Lower leg skin (tissue), 4 donors: ENCODE data around the gene ISCU. TPM values are rescaled to one million over a fixed set of nuclear protein-coding genes. Genes with fewer than 3 reads are reported as not detected.

Source experiments
- DNase-seq, 2 donors: peaks; one replicate each; pipeline ENCODE4 v3.0.0-alpha.2; 2019; ENCODE audit warnings: low spot score in 2 of 2
- H3K4me3 ChIP-seq: fragments of 200-600 bp; sonication (generic); 2 replicates; pipeline ENCODE4 v1.5.1; 2017; ENCODE audit warnings: mild to moderate bottlenecking, low read depth; ENCODE audit not compliant: poor library complexity, severe bottlenecking
- POLR2A ChIP-seq, 2 donors: fragments of 450-650 bp; IDR thresholded peaks; one replicate each; pipeline ENCODE4 v1.6.1; 2016 to 2017; ENCODE audit warnings: antibody characterized with exemption in 2 of 2, mild to moderate bottlenecking in 1 of 2, moderate library complexity in 1 of 2
- WGBS, 2 donors: methylation state at CpG; one replicate each; pipeline ENCODE4 v1.1.5; 2018; 5-methylcytosine and 5-hydroxymethylcytosine counted together
- intact Hi-C: fragments of 100-400 bp; cut with DNase I; formaldehyde crosslinking; loops from one replicate; pipeline ENCODE4 v1.15.0; 2023; ENCODE audit warnings: low total_unique reads
- total RNA-seq, 4 donors: library from RNA; depleted of rRNA; stranded (reverse); fragments of >200 nt; gene quantifications; one replicate each; pipeline ENCODE4 v1.1.0, GENCODE V29; 2016
- TF ChIP-seq, protein P1 (sequence below), 3 donors: fragments of 450-650 bp; IDR thresholded peaks; one replicate each; pipeline ENCODE4 v1.5.1; 2016; ENCODE audit warnings: antibody characterized with exemption in 3 of 3, mild to moderate bottlenecking in 3 of 3, moderate library complexity in 2 of 3

The ISCU gene
- total RNA-seq, 4 donors from 2014 or later = 94.7 to 175 (median 137) TPM

DNA sequence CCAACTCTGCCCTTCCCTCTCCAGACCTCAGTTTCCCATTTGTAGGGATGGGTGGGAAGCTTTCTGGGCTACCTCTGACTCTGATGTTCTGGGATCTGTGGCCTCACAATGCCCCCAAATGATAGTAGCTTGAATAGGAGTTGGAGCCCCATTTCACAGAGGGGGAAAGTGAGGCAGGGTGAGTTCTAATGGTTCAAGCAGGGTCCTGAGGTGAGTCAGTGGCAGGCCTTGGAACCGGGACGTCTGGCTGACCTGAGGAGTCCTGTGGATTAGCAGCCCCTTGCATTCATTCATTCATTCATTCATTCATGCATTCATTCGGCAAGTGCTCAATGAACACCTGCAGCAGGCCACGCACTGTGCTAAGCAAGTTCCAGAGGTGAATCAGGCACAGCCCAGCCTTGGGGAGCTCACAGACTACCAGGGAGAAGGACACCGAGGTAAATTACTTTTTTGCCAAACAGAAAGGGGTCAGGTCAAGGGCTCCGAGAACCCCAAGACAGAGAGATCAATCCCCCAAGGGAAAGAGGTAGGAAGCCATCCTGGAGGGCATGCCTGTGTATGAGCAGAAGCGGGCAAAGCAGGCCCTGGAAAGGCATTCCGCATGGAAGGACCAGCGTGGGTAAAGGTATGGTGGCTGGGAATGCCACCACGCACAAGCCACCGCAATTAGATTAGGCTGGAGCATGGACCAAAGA, 36.3 kb downstream of the ISCU start:
- WGBS, 2 donors = 86 to 87% methylated on average over 11 of the region's 11 CpGs
- H3K4me3 ChIP-seq = no peak overlapping the region
- TF ChIP-seq POLR2A (IDR thresholded peaks at IDR 0.05) = no peak
- TF ChIP-seq, protein P1, sequence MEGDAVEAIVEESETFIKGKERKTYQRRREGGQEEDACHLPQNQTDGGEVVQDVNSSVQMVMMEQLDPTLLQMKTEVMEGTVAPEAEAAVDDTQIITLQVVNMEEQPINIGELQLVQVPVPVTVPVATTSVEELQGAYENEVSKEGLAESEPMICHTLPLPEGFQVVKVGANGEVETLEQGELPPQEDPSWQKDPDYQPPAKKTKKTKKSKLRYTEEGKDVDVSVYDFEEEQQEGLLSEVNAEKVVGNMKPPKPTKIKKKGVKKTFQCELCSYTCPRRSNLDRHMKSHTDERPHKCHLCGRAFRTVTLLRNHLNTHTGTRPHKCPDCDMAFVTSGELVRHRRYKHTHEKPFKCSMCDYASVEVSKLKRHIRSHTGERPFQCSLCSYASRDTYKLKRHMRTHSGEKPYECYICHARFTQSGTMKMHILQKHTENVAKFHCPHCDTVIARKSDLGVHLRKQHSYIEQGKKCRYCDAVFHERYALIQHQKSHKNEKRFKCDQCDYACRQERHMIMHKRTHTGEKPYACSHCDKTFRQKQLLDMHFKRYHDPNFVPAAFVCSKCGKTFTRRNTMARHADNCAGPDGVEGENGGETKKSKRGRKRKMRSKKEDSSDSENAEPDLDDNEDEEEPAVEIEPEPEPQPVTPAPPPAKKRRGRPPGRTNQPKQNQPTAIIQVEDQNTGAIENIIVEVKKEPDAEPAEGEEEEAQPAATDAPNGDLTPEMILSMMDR (IDR thresholded peaks at IDR 0.05) = no peak
- no peak for DNase-seq
- intact Hi-C loops = no loop called here

- H3K4me3 ChIP-seq = no peak overlapping the region
- intact Hi-C loops = no loop called here
- TF ChIP-seq, protein P1 (IDR thresholded peaks at IDR 0.05) = no peak
- TF ChIP-seq POLR2A (IDR thresholded peaks at IDR 0.05) = no peak
- WGBS, 2 donors = 69 to 70% methylated on average over 6 of the region's 6 CpGs
- no peak for DNase-seq
Observed at GRCh38 chr12:108599541-108599940, 37.1 kb downstream of the ISCU start.

DNA sequence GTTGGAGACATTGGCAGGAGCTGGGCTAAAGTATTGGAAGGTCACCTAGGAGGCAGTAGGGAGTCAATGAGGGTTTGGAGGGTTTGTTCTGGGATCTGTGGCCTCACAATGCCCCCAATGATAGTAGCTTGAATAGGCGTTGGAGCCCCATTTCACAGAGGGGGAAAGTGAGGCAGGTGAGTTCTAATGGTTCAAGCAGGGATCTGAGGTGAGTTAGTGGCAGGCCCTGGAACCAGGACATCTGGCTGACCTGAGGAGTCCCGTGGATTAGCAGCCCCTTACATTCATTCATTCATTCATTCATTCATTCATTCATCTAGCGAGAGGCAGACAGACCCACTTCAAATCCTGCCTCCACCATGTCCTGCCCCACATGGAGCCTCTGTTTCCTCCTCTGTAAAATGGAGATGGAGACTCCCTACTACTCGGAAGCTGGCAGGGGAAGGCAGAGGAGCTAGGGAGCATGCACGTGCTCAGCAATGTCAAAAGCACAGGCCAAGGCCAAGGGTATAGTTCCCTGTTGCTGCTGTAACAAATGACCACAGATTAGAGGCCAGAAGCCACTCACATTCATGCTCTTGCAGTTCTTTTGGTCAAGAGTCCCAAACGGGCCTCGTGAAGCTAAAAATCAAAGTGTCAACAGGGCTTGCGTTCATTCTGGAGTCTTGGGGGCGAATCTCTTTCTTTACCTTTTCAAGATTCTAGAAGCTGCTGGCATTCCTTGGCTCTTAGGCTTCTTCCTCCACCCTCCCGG, 37.7 kb downstream of the ISCU start:
- no peak for DNase-seq
- 82 to 91% methylated on average over 10 of the region's 10 CpGs for WGBS, 2 donors
- no peak overlapping the region for H3K4me3 ChIP-seq
- intact Hi-C loops = no loop called here
- no peak for TF ChIP-seq POLR2A (IDR thresholded peaks at IDR 0.05)
- TF ChIP-seq, protein P1 (IDR thresholded peaks at IDR 0.05) = no peak

DNA sequence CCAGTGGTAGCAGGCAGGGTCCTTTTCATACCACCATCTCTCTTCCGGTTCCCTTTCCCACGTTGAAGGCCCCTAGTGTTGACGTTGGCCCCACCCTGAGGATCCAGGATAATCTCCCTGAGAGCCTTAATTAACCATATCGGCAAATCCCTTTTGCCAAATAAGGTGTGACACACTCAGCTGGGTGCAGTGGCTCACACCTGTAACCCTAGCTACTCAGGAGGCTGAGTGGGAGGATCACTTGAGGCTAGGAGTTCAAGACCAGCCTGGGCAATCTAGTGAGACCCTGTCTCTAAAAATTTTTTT, 38.3 kb downstream of the ISCU start:
- DNase-seq = no peak
- intact Hi-C loops = no loop called here
- no peak overlapping the region for H3K4me3 ChIP-seq
- 68 to 72% methylated on average over 4 of the region's 4 CpGs for WGBS, 2 donors
- TF ChIP-seq POLR2A (IDR thresholded peaks at IDR 0.05) = no peak
- TF ChIP-seq, protein P1 (IDR thresholded peaks at IDR 0.05) = no peak

- TF ChIP-seq, protein P1 (IDR thresholded peaks at IDR 0.05) = no peak
- no peak for TF ChIP-seq POLR2A (IDR thresholded peaks at IDR 0.05)
- intact Hi-C loops = no loop called here
- 96% methylated on average over 9 of the region's 9 CpGs for WGBS, 2 donors
- H3K4me3 ChIP-seq = no peak overlapping the region
- no peak for DNase-seq
Observed at GRCh38 chr12:108602209-108602705, 39.9 kb downstream of the ISCU start.
